HFFc6 (cell line): ENCODE results near the gene NEU4. TPM values are rescaled to one million over a fixed set of nuclear protein-coding genes. Genes with fewer than 3 reads are reported as not detected.
A peak's percentile ranks its signal among the peaks of the same experiment; 100 is the strongest.

Experiments used
- DNase-seq: peaks from one replicate; pipeline ENCODE4 v3.0.0-alpha.2; 2018
- H3K27ac Mint-ChIP-seq: 2 replicates; pipeline ENCODE4 v1.8.0; 2020; ENCODE audit warnings: mild to moderate bottlenecking, mixed read lengths
- H3K27me3 Mint-ChIP-seq: 2 replicates; pipeline ENCODE4 v1.8.0; 2021; ENCODE audit warnings: mild to moderate bottlenecking, moderate library complexity, mixed read lengths; ENCODE audit not compliant: insufficient read depth
- H3K36me3 Mint-ChIP-seq: 2 replicates; pipeline ENCODE4 v1.8.0; 2021; ENCODE audit warnings: low read depth, mixed read lengths
- H3K4me1 Mint-ChIP-seq: 2 replicates; pipeline ENCODE4 v1.8.0; 2020; ENCODE audit warnings: low read depth, mixed read lengths
- H3K4me3 Mint-ChIP-seq: 2 replicates; pipeline ENCODE4 v1.8.0; 2020; ENCODE audit warnings: mild to moderate bottlenecking, moderate library complexity, mixed read lengths
- H3K9me3 Mint-ChIP-seq: 2 replicates; pipeline ENCODE4 v1.8.0; 2020; ENCODE audit warnings: mild to moderate bottlenecking, mixed read lengths
- CTCF ChIP-seq: fragments of 200-600 bp; sonication (generic); IDR thresholded peaks from 2 replicates; pipeline ENCODE4 v1.5.0; 2021; ENCODE audit warnings: antibody characterized with exemption, mild to moderate bottlenecking
- total RNA-seq, 6 experiments: library from RNA; stranded (reverse); fragmentation: NEBNext Ultra II Directional; extraction: Animal tissue kit (Norgen Biotek cat#: 25700); gene quantifications; 2 replicates in 1 of 6; 3 replicates in 5 of 6; pipeline ENCODE4 v1.2.3, GENCODE V29; 2021

NEU4 gene
- total RNA-seq, 6 experiments from 2014 or later: 0.08 TPM; not detected in 5

- Mint-ChIP-seq H3K27ac (no peak overlapping the region), H3K27me3 (peaks cover 35% of the 10 kb centered on the region), H3K36me3 (peaks cover 15% of the 10 kb centered on the region), H3K4me1 (peaks cover 17% of the 10 kb centered on the region), H3K9me3 (peaks cover 7% of the 10 kb centered on the region; the same call in 1 of the 2 replicates), H3K4me3 (no peak overlapping the region)
- TF ChIP-seq CTCF: no peak
- no peak for DNase-seq
These were observed 25.7 kb downstream of the NEU4 start for GRCh38 chr2:241834527-241835210.

- no peak for TF ChIP-seq CTCF
- Mint-ChIP-seq H3K4me1 (peaks cover 17% of the 10 kb centered on the region), H3K36me3 (peaks cover 14% of the 10 kb centered on the region), H3K4me3 (no peak overlapping the region), H3K27ac (no peak overlapping the region), H3K9me3 (peaks cover 7% of the 10 kb centered on the region; the same call in 1 of the 2 replicates), H3K27me3 (peaks cover 39% of the 10 kb centered on the region)
- no peak for DNase-seq
These were observed 26.6 kb downstream of the NEU4 start for GRCh38 chr2:241835611-241836010.

GRCh38 chr2:241836292-241836691 is 27.3 kb downstream of the NEU4 start:
- peaks cover 36% of the 10 kb centered on the region for H3K27me3 Mint-ChIP-seq
- DNase-seq: no peak
- peaks cover 7% of the 10 kb centered on the region; the same call in 1 of the 2 replicates for H3K9me3 Mint-ChIP-seq
- TF ChIP-seq CTCF: peak; percentile 51
- peaks cover 17% of the 10 kb centered on the region for H3K4me1 Mint-ChIP-seq
- no peak overlapping the region for H3K4me3 Mint-ChIP-seq
- H3K27ac Mint-ChIP-seq: no peak overlapping the region
- H3K36me3 Mint-ChIP-seq: peaks cover 9% of the 10 kb centered on the region

- Mint-ChIP-seq H3K9me3 (peaks cover 7% of the 10 kb centered on the region; the same call in 1 of the 2 replicates), H3K36me3 (peaks cover 9% of the 10 kb centered on the region), H3K4me3 (no peak overlapping the region), H3K27me3 (peaks cover 36% of the 10 kb centered on the region), H3K4me1 (peaks cover 16% of the 10 kb centered on the region), H3K27ac (no peak overlapping the region)
- TF ChIP-seq CTCF: no peak
- DNase-seq: no peak
These were observed 28.4 kb downstream of the NEU4 start for GRCh38 chr2:241837197-241837965.

- Mint-ChIP-seq H3K27me3 (peaks cover 36% of the 10 kb centered on the region), H3K4me3 (no peak overlapping the region), H3K27ac (no peak overlapping the region), H3K4me1 (no peaks in the 10 kb centered on the region), H3K36me3 (no peaks in the 10 kb centered on the region), H3K9me3 (no peaks in the 10 kb centered on the region)
- TF ChIP-seq CTCF: no peak
- no peak for DNase-seq
These were observed 32.4 kb downstream of the NEU4 start for GRCh38 chr2:241841181-241842066.
